ENCODE measurements around the gene GOLGA8B.
"Not testable (repeated sequence)": the region's sequence is repeated elsewhere in the genome, so short reads cannot be mapped to it uniquely, and the experiment has no call there.

GOLGA8B gene

DNA sequence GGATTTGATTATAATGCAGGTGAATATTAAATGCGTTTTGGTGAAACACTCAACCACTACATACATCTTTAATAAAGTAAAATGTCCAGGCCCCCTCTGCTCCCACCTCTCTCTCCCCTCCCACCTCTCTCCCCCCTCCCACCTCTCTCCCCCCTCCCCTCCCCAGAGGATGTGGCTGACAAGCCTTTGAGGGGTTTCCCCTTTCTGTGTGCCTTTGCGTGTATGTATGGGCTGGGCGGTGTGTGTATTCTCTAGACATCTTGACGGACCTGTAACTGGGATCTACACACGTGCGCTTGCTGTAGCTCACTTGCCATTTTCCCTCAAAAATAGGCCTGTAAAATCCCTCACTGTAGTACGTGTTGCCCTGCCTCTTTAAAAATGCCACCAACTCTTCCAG is 28.3 kb downstream of the GOLGA8B start:
- not testable (repeated sequence) for DNase-seq

DNA sequence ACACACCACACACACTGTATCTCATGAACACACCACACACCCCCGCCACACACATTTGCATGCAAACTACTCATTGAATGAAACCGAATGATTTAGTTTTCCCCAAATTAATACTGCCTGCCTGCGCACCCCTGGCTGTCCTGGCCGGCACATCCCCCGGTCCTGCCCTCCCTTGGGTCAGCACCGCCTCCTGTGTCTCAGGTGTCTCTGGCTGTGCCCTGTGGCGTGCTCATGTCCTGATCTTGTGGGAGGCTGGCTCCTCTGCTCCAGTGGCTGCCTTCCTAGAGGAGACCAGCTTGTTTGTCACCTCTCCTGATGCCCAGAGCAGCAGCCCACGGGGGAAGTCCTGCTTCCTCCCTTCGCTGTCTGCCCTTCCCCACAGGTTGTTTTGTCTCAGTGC is 28.7 kb downstream of the GOLGA8B start:
- not testable (repeated sequence) for DNase-seq

DNA sequence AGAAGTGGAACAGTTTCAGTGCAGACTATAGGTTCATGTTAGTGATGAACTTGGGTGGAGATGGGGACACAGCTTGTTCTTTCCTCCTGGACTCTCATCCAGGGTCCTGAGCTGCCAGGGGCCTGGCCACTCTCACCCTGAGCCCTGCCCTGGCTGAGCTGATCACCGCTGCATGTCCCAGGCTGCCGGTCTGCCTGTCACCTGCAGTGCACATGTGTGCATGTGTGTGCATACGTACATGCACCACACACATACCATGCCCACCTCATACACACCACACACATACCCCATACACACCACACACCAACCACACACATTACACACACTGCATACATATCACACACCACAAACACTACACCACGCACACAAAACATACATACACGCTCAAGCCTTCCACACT is 29.3 kb downstream of the GOLGA8B start:
- DNase-seq = not testable (repeated sequence)

DNA sequence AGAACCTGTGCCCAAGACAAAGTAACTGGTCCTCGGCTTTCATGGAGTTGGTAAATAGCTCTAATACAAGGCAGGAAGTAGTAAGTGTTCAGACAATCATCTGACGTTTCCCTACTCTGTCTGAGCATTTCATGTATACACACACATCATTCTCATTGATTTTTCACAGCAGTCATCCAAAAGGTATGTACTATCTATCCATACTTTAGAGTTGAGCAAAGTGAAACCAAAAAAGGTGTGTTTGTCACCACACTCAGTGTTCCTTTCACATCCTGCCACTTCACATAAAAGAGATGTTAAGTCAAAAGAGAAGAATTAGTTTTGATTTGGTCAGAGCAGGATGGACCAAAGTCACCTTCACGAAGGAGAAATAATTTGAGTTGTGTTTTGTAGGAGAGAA is 33.3 kb downstream of the GOLGA8B start:
- DNase-seq = not testable (repeated sequence)

DNA sequence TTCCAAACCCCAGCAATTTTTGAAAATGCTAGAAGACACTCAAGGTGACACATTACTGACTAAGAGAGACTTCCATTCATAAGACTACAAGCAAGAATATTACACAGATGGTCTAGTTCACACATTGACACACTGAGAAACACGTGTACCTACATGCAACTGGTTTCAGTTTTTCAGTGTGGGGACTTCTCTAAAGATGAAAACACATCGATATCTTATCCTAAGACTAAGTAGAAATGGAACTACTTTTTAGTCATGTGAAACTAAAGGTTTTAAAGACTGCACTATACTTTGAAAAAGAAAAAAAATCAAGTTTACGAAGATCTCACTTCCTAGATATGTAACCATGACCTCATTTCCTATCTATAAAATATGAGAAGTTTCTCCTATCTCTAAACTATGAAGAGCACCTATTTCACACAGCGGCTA is 34.1 kb downstream of the GOLGA8B start:
- DNase-seq = not testable (repeated sequence)

DNA sequence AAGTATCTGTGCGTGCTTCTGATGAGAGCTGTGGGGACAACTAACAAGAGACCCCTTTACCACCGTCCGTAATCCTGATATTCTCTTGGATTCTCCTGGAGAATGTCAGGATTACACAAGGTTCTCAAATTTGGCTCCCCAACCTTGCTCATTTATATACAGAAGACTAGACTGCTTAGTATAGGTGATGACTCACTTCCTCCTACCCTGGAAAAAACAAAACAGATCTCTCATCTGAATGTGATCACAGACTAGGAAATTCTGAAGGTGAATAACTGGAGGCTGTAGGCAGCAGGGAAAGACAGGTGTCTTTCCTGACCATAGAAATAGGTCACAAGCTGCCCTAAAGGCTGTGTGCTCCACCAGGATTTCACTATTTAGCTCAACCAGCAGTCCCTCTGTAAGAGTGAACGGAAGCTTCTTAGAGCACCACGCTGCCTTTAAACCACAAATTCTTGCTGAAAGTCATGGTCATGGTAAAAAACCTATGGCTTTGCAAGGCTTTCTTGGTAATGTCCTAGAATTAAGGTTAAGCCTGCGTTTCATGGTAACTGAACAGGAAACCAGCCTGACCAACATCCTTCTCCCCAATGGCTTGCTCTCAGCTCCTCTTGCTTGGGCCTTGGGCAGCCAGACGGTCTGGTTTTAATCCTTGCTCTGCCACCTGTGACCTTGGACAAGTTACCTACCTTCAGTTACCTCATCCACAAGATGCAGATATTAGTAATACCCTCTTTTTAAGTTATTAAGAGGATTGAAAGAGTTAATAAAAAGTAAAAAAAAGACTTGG is 39.4 kb downstream of the GOLGA8B start:
- DNase-seq = not testable (repeated sequence)

DNA sequence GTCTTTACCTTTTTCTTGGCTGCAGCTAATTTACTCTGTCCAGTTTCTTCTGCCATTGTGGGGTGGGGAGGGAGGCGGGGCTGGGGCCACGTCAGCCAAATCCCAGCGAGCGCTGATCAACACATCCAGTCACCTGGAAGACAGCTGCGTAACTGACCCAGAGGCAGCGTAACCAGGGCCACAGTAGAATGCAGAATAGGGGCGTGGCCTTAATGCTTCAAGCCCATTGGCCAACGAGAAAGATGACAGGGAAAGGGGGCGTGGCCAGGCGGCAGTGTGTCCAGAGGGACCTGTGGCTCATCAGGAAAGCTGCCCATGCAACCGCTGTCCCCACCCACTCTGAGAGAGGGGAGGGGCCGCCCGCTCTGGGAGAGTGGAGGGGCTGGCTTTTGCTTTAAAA is 47.6 kb downstream of the GOLGA8B start:
- not testable (repeated sequence) for DNase-seq
